ENCODE results near the gene SLC16A8. TPM values are rescaled to one million over a fixed set of nuclear protein-coding genes. Genes with fewer than 3 reads are reported as not detected.

The SLC16A8 gene
- total RNA-seq, 1 experiment from 2014 or later = 1.1 TPM

- Histone ChIP-seq H3K27ac (ENCODE audit: insufficient read length, low read depth, low read length) (no peak overlapping the region), H3K23ac (ENCODE audit: insufficient read length, low read depth, low read length) (no peak overlapping the region), H4K91ac (ENCODE audit: insufficient read length, low read depth, low read length) (no peak overlapping the region), H3K56ac (ENCODE audit: insufficient read length, low read depth, low read length) (no peak overlapping the region), H3K4ac (ENCODE audit: low read depth, low read length) (no peak overlapping the region), H2AFZ (ENCODE audit: low read length) (no peak overlapping the region), H3K79me2 (ENCODE audit: insufficient read depth, low read length) (no peaks in the 10 kb centered on the region), H2BK120ac (ENCODE audit: low read depth, low read length, poor library complexity, severe bottlenecking) (no peak overlapping the region), H3K9ac (ENCODE audit: extremely low read depth, insufficient read length, low read length) (no peak overlapping the region), H3K14ac (ENCODE audit: insufficient read depth, low read length) (no peak overlapping the region), H3K18ac (ENCODE audit: insufficient read length, low read depth, low read length) (no peak overlapping the region), H4K5ac (ENCODE audit: insufficient read length, low read depth, low read length) (no peak overlapping the region), H3T11ph (ENCODE audit: low read length) (no peak overlapping the region), H4K20me1 (ENCODE audit: control insufficient read depth, insufficient read depth, insufficient read length) (no peaks in the 10 kb centered on the region), H3K79me1 (ENCODE audit: insufficient read depth, low read depth, low read length, poor library complexity, severe bottlenecking) (no peaks in the 10 kb centered on the region), H3K4me2 (ENCODE audit: insufficient read depth, insufficient read length, low read length) (no peak overlapping the region), H2BK5ac (ENCODE audit: insufficient read length, low read length) (no peak overlapping the region), H3K27me3 (ENCODE audit: insufficient read depth, low read length) (peaks cover 2% of the 10 kb centered on the region; the same call in 1 of the 2 replicates), H3K23me2 (ENCODE audit: insufficient read length, low read depth, low read length, poor library complexity, severe bottlenecking) (no peaks in the 10 kb centered on the region), H2BK12ac (ENCODE audit: insufficient read length, low read depth, low read length) (no peak overlapping the region), H2AK5ac (ENCODE audit: insufficient read length, low read length) (no peak overlapping the region), H2BK15ac (ENCODE audit: low read depth, low read length) (no peak overlapping the region), H3K9me3 (ENCODE audit: control insufficient read depth, low read depth, low read length) (no peaks in the 10 kb centered on the region), H2BK20ac (ENCODE audit: low read depth, low read length, poor library complexity, severe bottlenecking) (no peak overlapping the region), H4K8ac (replicated peaks; ENCODE audit: insufficient read length, low read depth, low read length) (no peak overlapping the region), H3K4me1 (ENCODE audit: insufficient read depth, low read length) (no peaks in the 10 kb centered on the region; the same call in 1 of the 2 replicates)
- TF ChIP-seq CTCF (conservative IDR thresholded peaks at IDR 0.05) = no peak
- Mint-ChIP-seq H3K4me1 (peaks cover 13 to 37% of the 10 kb centered on the region in 2 experiments), H3K27me3 (ENCODE audit: low read depth) (peaks cover 4% of the 10 kb centered on the region), H3K27ac (no peak overlapping the region; a peak in 1 of 7 replicates), H3K36me3 (ENCODE audit: insufficient read depth in 1 of 3, low read depth in 3 of 3) (peaks cover 1 to 10% (median 9%) of the 10 kb centered on the region in 3 experiments; a peak in 3 of 7 replicates), H3K4me3 (no peak overlapping the region), H3K9me3 (no peaks in the 10 kb centered on the region)
- no peak for DNase-seq
- WGBS (ENCODE audit: extremely low coverage, insufficient read length, low lambda C conversion rate) = no CpG with 5 or more reads among the region's 13 CpGs
These were observed 3.0 kb upstream of the SLC16A8 start for GRCh38 chr22:38086942-38087341.
